Measurements from ENCODE around the gene KRT77.
"Not testable (repeated sequence)": the region's sequence is repeated elsewhere in the genome, so short reads cannot be mapped to it uniquely, and the experiment has no call there.

KRT77 gene

GRCh38 chr12:52673713-52674432 is 29.5 kb downstream of the KRT77 start:
- DNase-seq: no peak

- no peak for DNase-seq
Measured at GRCh38 chr12:52673217-52673616, 30.1 kb downstream of the KRT77 start.

GRCh38 chr12:52672321-52672933 is 30.9 kb downstream of the KRT77 start:
- no peak for DNase-seq

- DNase-seq: no peak
Measured at GRCh38 chr12:52670961-52671360, 32.4 kb downstream of the KRT77 start.

- no peak for DNase-seq
Measured at GRCh38 chr12:52670506-52670905, 32.8 kb downstream of the KRT77 start.

- not testable (repeated sequence) for DNase-seq
Measured at GRCh38 chr12:52669941-52670340, 33.4 kb downstream of the KRT77 start.

GRCh38 chr12:52669426-52669825 is 33.9 kb downstream of the KRT77 start:
- no peak for DNase-seq

- DNase-seq: no peak
Measured at GRCh38 chr12:52667931-52668330, 35.4 kb downstream of the KRT77 start.

- DNase-seq: no peak
Measured at GRCh38 chr12:52667509-52667908, 35.8 kb downstream of the KRT77 start.

- DNase-seq: no peak
Measured at GRCh38 chr12:52666471-52666870, 36.9 kb downstream of the KRT77 start.

- no peak for DNase-seq
Measured at GRCh38 chr12:52663420-52663819, 39.9 kb downstream of the KRT77 start.

- no peak for DNase-seq
Measured at GRCh38 chr12:52662918-52663229, 40.5 kb downstream of the KRT77 start.

- no peak for DNase-seq
Measured at GRCh38 chr12:52662093-52662917, 41.0 kb downstream of the KRT77 start.

GRCh38 chr12:52661668-52662067 is 41.7 kb downstream of the KRT77 start:
- no peak for DNase-seq

GRCh38 chr12:52660934-52661499 is 42.3 kb downstream of the KRT77 start:
- no peak for DNase-seq

- DNase-seq: no peak
Measured at GRCh38 chr12:52659951-52660350, 43.4 kb downstream of the KRT77 start.

- no peak for DNase-seq
Measured at GRCh38 chr12:52659395-52659794, 43.9 kb downstream of the KRT77 start.

GRCh38 chr12:52658196-52658595 is 45.1 kb downstream of the KRT77 start:
- DNase-seq: no peak

GRCh38 chr12:52657250-52657902 is 45.9 kb downstream of the KRT77 start:
- no peak for DNase-seq

- DNase-seq: no peak
Measured at GRCh38 chr12:52656616-52657015, 46.7 kb downstream of the KRT77 start.

- DNase-seq: no peak
Measured at GRCh38 chr12:52655720-52656124, 47.6 kb downstream of the KRT77 start.

GRCh38 chr12:52655251-52655650 is 48.1 kb downstream of the KRT77 start:
- no peak for DNase-seq

GRCh38 chr12:52651726-52652261 is 51.5 kb downstream of the KRT77 start, which contains the start of gene KRT2:
Gene KRT2, minus strand, starts transcription at chr12:52652211. Its CDS starts 69 bp downstream, at chr12:52652142.
- DNase-seq: no peak
